Lung (tissue), 12 donors: ENCODE measurements around the gene IGFBP6. TPM values are rescaled to one million over a fixed set of nuclear protein-coding genes. Genes with fewer than 3 reads are reported as not detected.

Experiments used
- ATAC-seq: fragments of 200-7000 bp; cut with Tn5 transposase; one replicate; pipeline ENCODE4 v1.9.1; 2020; ENCODE audit warnings: moderate number of reproducible peaks; ENCODE audit not compliant: insufficient read depth, low FRiP score
- DNase-seq, 3 donors: peaks; one replicate each; pipeline ENCODE4 v3.0.0-alpha.2; 2013 to 2017
- H3K27ac ChIP-seq, 2 donors: one replicate each; pipeline ENCODE4 v1.5.1; 2013; ENCODE audit warnings: mild to moderate bottlenecking in 2 of 2, moderate library complexity in 2 of 2, control low read depth in 1 of 2, inconsistent platforms in 1 of 2, low read depth in 1 of 2, low read length in 1 of 2
- H3K27me3 ChIP-seq, 3 donors: one replicate each; pipeline ENCODE4 v1.5.1; 2013; ENCODE audit warnings: low read length in 2 of 3; ENCODE audit not compliant: control insufficient read depth in 3 of 3, insufficient read depth in 3 of 3
- H3K36me3 ChIP-seq, 4 donors: one replicate each; pipeline ENCODE4 v1.5.1; 2013; ENCODE audit warnings: low read length in 4 of 4, mild to moderate bottlenecking in 1 of 4, moderate library complexity in 1 of 4; ENCODE audit not compliant: control insufficient read depth in 4 of 4, insufficient read depth in 4 of 4
- H3K4me1 ChIP-seq, 5 donors: one replicate each; pipeline ENCODE4 v1.5.1; 2013; ENCODE audit warnings: low read length in 5 of 5, mild to moderate bottlenecking in 2 of 5, moderate library complexity in 1 of 5; ENCODE audit not compliant: control insufficient read depth in 5 of 5, insufficient read depth in 5 of 5
- H3K4me3 ChIP-seq: one replicate; pipeline ENCODE4 v1.5.1; 2013; ENCODE audit warnings: mild to moderate bottlenecking, control low read depth, moderate library complexity
- H3K9ac ChIP-seq, 2 donors: one replicate each; pipeline ENCODE4 v1.5.1; 2013; ENCODE audit warnings: low read length in 2 of 2, control low read depth in 1 of 2; ENCODE audit not compliant: insufficient read depth in 1 of 2
- H3K9me3 ChIP-seq, 4 donors: one replicate each; pipeline ENCODE4 v1.5.1; 2013; ENCODE audit warnings: low read length in 3 of 4, mild to moderate bottlenecking in 1 of 4, moderate library complexity in 1 of 4; ENCODE audit not compliant: control insufficient read depth in 4 of 4, insufficient read depth in 3 of 4
- CTCF ChIP-seq: IDR thresholded peaks from 2 replicates; pipeline ENCODE4 v1.5.1; 2012; ENCODE audit warnings: mild to moderate bottlenecking; ENCODE audit errors: control extremely low read depth, extremely low read depth
- WGBS, 2 donors: extraction: QIAGEN DNeasy Blood & Tissue Kit; methylation state at CpG; one replicate each; pipeline ENCODE4 v1.1.7; 2013; 5-methylcytosine and 5-hydroxymethylcytosine counted together
- polyA plus RNA-seq, 2 donors: library from polyadenylated mRNA; stranded (reverse); fragments of 200-250 nt; gene quantifications; one replicate each; pipeline ENCODE4 v1.2.1, GENCODE V29; 2013
- total RNA-seq, 2 donors: library from RNA; depleted of rRNA in 1 of 2; stranded (reverse); fragments of >200 nt in 1 of 2; gene quantifications; one replicate each; pipeline ENCODE4 v1.2.1, GENCODE V29; 2014 to 2021
- donor health status: control.
- donor health status: control.
- donor health status: Bipolar disorder and iron deficiency.
- donor health status: healthy.
- donor health status: DM: yes; HTN: yes; CAD: no.

IGFBP6 gene
- total and polyA plus RNA-seq, 4 donors, result 15.9 to 75.0 (median 29.2) TPM

DNA sequence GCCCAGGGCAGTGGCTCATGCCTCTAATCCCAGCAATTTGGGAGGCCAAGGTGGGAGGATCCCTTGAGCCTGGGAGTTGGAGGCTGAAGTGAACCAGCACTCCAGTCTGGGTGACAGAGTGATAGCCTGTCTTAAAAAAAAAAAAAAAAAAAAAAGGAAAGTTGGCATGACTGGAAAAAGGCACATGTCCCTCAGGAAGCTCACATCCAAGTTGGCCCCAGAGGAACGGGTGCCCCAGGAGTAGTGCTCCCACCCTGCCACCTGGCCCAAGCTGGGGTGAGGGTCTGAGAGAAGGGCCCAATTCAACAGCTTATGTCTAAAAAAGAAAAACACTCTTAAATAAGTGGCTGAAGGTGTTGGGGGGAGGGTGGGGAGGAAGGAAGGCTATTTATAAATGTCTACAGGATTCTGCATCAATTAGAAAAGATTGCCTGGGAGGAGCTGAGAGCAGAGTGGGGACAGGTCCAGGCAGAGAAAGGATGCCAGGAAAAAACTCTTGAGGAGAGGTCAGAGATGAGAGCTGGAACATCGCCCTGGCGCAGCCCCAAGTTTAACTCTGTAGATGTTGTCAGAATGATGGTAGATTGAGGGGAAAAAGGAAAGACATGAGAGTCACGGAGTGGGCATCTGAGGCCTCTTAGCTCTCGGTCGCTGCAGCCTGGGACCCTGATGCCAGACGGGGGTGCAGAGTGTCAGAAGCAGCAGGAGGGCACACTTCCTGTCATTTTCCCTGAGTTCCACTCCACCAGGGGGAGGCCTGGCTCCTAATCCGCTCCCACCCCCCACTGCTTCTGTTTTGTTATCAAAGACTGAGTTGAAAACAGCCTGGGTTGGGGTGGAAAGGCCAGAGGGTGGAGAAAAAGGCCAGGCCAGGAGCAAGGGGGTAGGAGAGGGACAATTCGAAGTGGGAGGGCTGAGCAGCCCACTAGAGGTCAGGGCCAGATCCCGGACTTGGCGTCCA, 25.6 kb upstream of the IGFBP6 start:
- peak; percentile 73 to 90 (median 82) for DNase-seq
- H3K9me3 ChIP-seq, result no peaks in the 10 kb centered on the region
- 48 to 68% methylated on average over 11 of the region's 11 CpGs for WGBS, 2 donors
- H3K4me1 ChIP-seq, result peaks cover 8 to 25% (median 22%) of the 10 kb centered on the region in 5 donors
- no peak for TF ChIP-seq CTCF
- H3K27ac ChIP-seq, result peak overlapping the region; percentile 68 to 81
- H3K9ac ChIP-seq, result peak overlapping the region in 1 of 2 donors; percentile 6
- ATAC-seq, result no peak
- peaks cover 12 to 48% (median 21%) of the 10 kb centered on the region in 4 donors for H3K36me3 ChIP-seq
- H3K4me3 ChIP-seq, result no peak overlapping the region
- no peaks in the 10 kb centered on the region for H3K27me3 ChIP-seq

DNA sequence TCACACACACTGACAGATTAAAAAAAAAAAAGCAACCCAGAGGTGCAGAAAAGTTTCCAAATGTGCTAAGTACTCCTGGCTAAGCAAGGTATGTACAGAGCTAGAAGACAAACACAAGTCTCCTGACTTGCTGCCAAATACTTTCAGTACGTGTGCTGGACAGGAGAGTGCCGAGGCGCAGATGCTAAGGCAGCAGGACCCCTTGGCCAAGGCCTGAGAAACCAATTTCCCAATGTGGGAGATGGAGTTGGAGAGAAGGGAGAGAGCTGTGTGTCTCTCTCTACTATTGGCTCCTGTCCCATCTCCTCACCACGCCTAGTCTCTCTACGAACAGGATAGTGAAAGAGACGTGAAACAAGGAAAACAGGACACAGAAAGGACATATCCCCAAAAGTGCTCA, 23.6 kb upstream of the IGFBP6 start:
- no peak for TF ChIP-seq CTCF
- H3K4me3 ChIP-seq, result no peak overlapping the region
- H3K27ac ChIP-seq, result peak overlapping the region in 1 of 2 donors; percentile 54
- DNase-seq (peak in 1 of 3 donors; percentile 55), ATAC-seq (no peak)
- H3K36me3 ChIP-seq, result peaks cover 12 to 36% (median 22%) of the 10 kb centered on the region in 4 donors
- 50 to 71% methylated on average over 6 of the region's 6 CpGs for WGBS, 2 donors
- H3K9ac ChIP-seq, result no peak overlapping the region
- H3K27me3 ChIP-seq, result no peaks in the 10 kb centered on the region
- H3K4me1 ChIP-seq, result peaks cover 8 to 39% (median 28%) of the 10 kb centered on the region in 5 donors
- no peaks in the 10 kb centered on the region for H3K9me3 ChIP-seq

- Histone ChIP-seq H3K9me3 (no peaks in the 10 kb centered on the region), H3K4me3 (no peak overlapping the region), H3K36me3 (peaks cover 12 to 36% (median 22%) of the 10 kb centered on the region in 4 donors), H3K27me3 (no peaks in the 10 kb centered on the region), H3K9ac (no peak overlapping the region), H3K4me1 (peaks cover 8 to 39% (median 28%) of the 10 kb centered on the region in 5 donors), H3K27ac (peak overlapping the region in 1 of 2 donors; percentile 54)
- DNase-seq (no peak), ATAC-seq (no peak)
- 92% methylated on average over 11 of the region's 11 CpGs for WGBS, 2 donors
- no peak for TF ChIP-seq CTCF
These were observed 23.0 kb upstream of the IGFBP6 start for GRCh38 chr12:53074283-53074998.
